Measurements from ENCODE around the gene CDKN2B.
A peak's percentile ranks its signal among the peaks of the same experiment; 100 is the strongest.

The CDKN2B gene

GRCh38 chr9:22002038-22002437 is 7.1 kb downstream of the CDKN2B start:
- no peak for TF ChIP-seq CTCF (IDR thresholded peaks at IDR 0.05; ENCODE audit: low read depth, low read length)
- no peak for DNase-seq (ENCODE audit: extremely low read depth, low read depth)

GRCh38 chr9:21998026-21998425 is 11.1 kb downstream of the CDKN2B start:
- no peak for TF ChIP-seq CTCF (IDR thresholded peaks at IDR 0.05; ENCODE audit: low read depth, low read length)
- DNase-seq (ENCODE audit: extremely low read depth, low read depth): no peak

GRCh38 chr9:21997480-21997879 is 11.6 kb downstream of the CDKN2B start:
- no peak for TF ChIP-seq CTCF (IDR thresholded peaks at IDR 0.05; ENCODE audit: low read depth, low read length)
- no peak for DNase-seq (ENCODE audit: extremely low read depth, low read depth)

- no peak for TF ChIP-seq CTCF (IDR thresholded peaks at IDR 0.05; ENCODE audit: low read depth, low read length)
- no peak for DNase-seq (ENCODE audit: extremely low read depth, low read depth)
Measured at GRCh38 chr9:21996858-21997257, 12.2 kb downstream of the CDKN2B start.

GRCh38 chr9:21996438-21996837 is 12.7 kb downstream of the CDKN2B start:
- no peak for TF ChIP-seq CTCF (IDR thresholded peaks at IDR 0.05; ENCODE audit: low read depth, low read length)
- no peak for DNase-seq (ENCODE audit: extremely low read depth, low read depth)

- DNase-seq (ENCODE audit: extremely low read depth, low read depth): no peak
- TF ChIP-seq CTCF (IDR thresholded peaks at IDR 0.05; ENCODE audit: low read depth, low read length): peak; percentile 34
Measured at GRCh38 chr9:21995666-21996398, 13.3 kb downstream of the CDKN2B start.

GRCh38 chr9:21995006-21995665 is 14.0 kb downstream of the CDKN2B start:
- no peak for TF ChIP-seq CTCF (IDR thresholded peaks at IDR 0.05; ENCODE audit: low read depth, low read length)
- DNase-seq (ENCODE audit: extremely low read depth, low read depth): no peak

Data from AG09319 (cell line).